Calu3 (cell line): ENCODE results near the gene CYBC1. TPM values are rescaled to one million over a fixed set of nuclear protein-coding genes. Genes with fewer than 3 reads are reported as not detected.
A peak's percentile ranks its signal among the peaks of the same experiment; 100 is the strongest.
"Not testable (repeated sequence)": the region's sequence is repeated elsewhere in the genome, so short reads cannot be mapped to it uniquely, and the experiment has no call there.

Source experiments
- BruUV-seq: library from RNA; stranded (reverse); fragments of 400-500 nt; replicated peaks from 2 replicates; lab custom pipeline; 2021; lab: Mats Ljungman, UMichigan
- CTCF ChIA-PET: fragments of 300-600 bp; sonication (Branson Sonifier 250); formaldehyde crosslinking; loops from one replicate; lab custom pipeline; 2022; ENCODE audit warnings: antibody characterized with exemption; lab: Charles Lee
- DNase-seq: peaks from one replicate; pipeline ENCODE4 v3.0.0; 2022
- H3K27ac Mint-ChIP-seq: one replicate; pipeline ENCODE4 v1.8.0; 2022; ENCODE audit warnings: mixed read lengths; ENCODE audit not compliant: unreplicated experiment
- H3K27me3 Mint-ChIP-seq: one replicate; pipeline ENCODE4 v1.8.0; 2022; ENCODE audit warnings: mixed read lengths; ENCODE audit not compliant: unreplicated experiment
- H3K36me3 Mint-ChIP-seq: one replicate; pipeline ENCODE4 v1.8.0; 2022; ENCODE audit warnings: mild to moderate bottlenecking, moderate library complexity, mixed read lengths; ENCODE audit not compliant: insufficient read depth, unreplicated experiment
- H3K4me1 Mint-ChIP-seq: one replicate; pipeline ENCODE4 v1.8.0; 2022; ENCODE audit warnings: mild to moderate bottlenecking, low read depth, mixed read lengths; ENCODE audit not compliant: unreplicated experiment
- H3K4me3 Mint-ChIP-seq: one replicate; pipeline ENCODE4 v1.8.0; 2022; ENCODE audit warnings: mild to moderate bottlenecking, low read depth, moderate library complexity, mixed read lengths; ENCODE audit not compliant: unreplicated experiment
- H3K9me3 Mint-ChIP-seq: one replicate; pipeline ENCODE4 v1.8.0; 2022; ENCODE audit warnings: low read depth, mixed read lengths; ENCODE audit not compliant: unreplicated experiment
- CTCF ChIP-seq: fragments of 200-600 bp; IDR thresholded peaks from one replicate; pipeline ENCODE4 v1.8.0; 2022; ENCODE audit warnings: antibody characterized with exemption; ENCODE audit not compliant: unreplicated experiment
- intact Hi-C: fragments of 100-400 bp; cut with micrococcal nuclease; formaldehyde crosslinking; loops from one replicate; pipeline ENCODE4 v1.10.0; 2022; ENCODE audit not compliant: unreplicated experiment
- total RNA-seq: library from RNA; stranded (reverse); gene quantifications from 2 replicates; pipeline ENCODE4 v1.2.3, GENCODE V29; 2022

Gene CYBC1
- total RNA-seq, 1 experiment from 2014 or later, result 80.3 TPM

DNA sequence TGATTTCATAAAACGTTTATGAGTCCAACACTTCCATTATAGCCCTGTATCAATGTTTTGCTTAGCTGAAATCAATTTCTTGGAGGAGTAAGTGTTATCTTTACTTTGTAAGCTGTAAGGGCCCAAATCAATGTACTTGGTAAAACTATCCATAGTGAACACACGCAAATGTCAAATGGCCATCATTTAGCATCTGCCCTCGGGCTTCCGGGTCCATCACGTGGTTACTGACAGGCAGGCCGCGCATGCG, 7.3 kb upstream of the CYBC1 start:
- intact Hi-C loops, result no loop called here
- no peak for TF ChIP-seq CTCF
- Mint-ChIP-seq H3K9me3 (peaks cover 2% of the 10 kb centered on the region), H3K27me3 (no peaks in the 10 kb centered on the region), H3K27ac (peak overlapping the region; percentile 78), H3K4me3 (peak overlapping the region; percentile 87), H3K36me3 (peaks cover 40% of the 10 kb centered on the region), H3K4me1 (peaks cover 29% of the 10 kb centered on the region)
- BruUV-seq, result TSS peak; percentile 94
- no peak for DNase-seq
- CTCF ChIA-PET, result interaction anchor here (1.3 kb wide), 1 partner anchor 160 kb away, joined by 3 read pairs; no protein-coding TSS in a partner anchor

- no peak for DNase-seq
- Mint-ChIP-seq H3K4me3 (peak overlapping the region; percentile 87), H3K36me3 (peaks cover 37% of the 10 kb centered on the region), H3K27ac (peak overlapping the region; percentile 78), H3K27me3 (no peaks in the 10 kb centered on the region), H3K9me3 (peaks cover 2% of the 10 kb centered on the region), H3K4me1 (peaks cover 23% of the 10 kb centered on the region)
- CTCF ChIA-PET, result interaction anchor here (1.3 kb wide), 1 partner anchor 159 kb away, joined by 3 read pairs; no protein-coding TSS in a partner anchor
- no TSS peak for BruUV-seq
- no peak for TF ChIP-seq CTCF
- intact Hi-C loops, result no loop called here
Observed at GRCh38 chr17:82457073-82457928, 6.7 kb upstream of the CYBC1 start.

DNA sequence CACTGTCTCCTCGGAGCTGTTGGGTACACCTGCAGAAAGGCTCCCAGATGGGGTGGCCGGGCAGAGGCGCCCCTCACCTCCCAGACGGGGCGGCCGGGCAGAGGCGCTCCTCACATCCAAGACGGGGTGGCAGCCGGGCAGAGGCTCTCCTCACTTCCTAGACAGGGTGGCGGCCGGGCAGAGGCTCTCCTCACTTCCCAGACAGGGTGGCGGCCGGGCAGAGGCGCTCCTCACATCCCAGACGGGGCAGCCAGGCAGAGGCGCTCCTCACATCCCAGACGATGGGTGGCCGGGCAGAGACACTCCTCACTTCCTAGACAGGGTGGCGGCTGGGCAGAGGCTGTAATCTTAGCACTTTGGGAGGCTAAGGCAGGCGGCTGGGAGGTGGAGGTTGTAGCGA, 3.2 kb upstream of the CYBC1 start:
- H3K27ac Mint-ChIP-seq, DNase-seq, BruUV-seq, CTCF ChIA-PET, intact Hi-C loops, H3K27me3 Mint-ChIP-seq, H3K4me3 Mint-ChIP-seq, H3K9me3 Mint-ChIP-seq: not testable (repeated sequence)
- peaks cover 38% of the 10 kb centered on the region for H3K36me3 Mint-ChIP-seq
- peaks cover 20% of the 10 kb centered on the region for H3K4me1 Mint-ChIP-seq

DNA sequence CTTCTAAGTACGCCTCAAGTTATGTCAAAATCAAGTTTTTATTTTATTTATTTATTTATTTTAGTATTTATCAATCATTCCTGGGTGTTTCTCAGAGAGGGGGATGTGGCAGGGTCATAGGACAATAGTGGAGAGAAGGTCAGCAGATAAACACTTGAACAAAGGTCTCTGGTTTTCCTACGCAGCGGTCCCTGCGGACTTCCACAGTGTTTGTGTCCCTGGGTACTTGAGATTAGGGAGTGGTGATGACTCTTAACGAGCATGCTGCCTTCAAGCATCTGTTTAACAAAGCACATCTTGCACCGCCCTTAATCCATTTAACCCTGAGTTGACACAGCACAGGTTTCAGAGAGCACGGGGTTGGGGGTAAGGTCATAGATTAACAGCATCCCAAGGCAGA, 2.6 kb upstream of the CYBC1 start:
- peaks cover 32% of the 10 kb centered on the region for H3K36me3 Mint-ChIP-seq
- H3K9me3 Mint-ChIP-seq, H3K4me3 Mint-ChIP-seq, DNase-seq, CTCF ChIA-PET, intact Hi-C loops, H3K27me3 Mint-ChIP-seq, H3K27ac Mint-ChIP-seq, BruUV-seq: not testable (repeated sequence)
- H3K4me1 Mint-ChIP-seq, result peaks cover 20% of the 10 kb centered on the region

GRCh38 chr17:82452162-82452561, 1.6 kb upstream of the CYBC1 start:
- no peak for TF ChIP-seq CTCF
- peak overlapping the region; percentile 36 for H3K27ac Mint-ChIP-seq
- peaks cover 2% of the 10 kb centered on the region for H3K9me3 Mint-ChIP-seq
- H3K4me1 Mint-ChIP-seq, result peaks cover 11% of the 10 kb centered on the region
- no TSS peak for BruUV-seq
- no peaks in the 10 kb centered on the region for H3K27me3 Mint-ChIP-seq
- H3K36me3 Mint-ChIP-seq, result peaks cover 26% of the 10 kb centered on the region
- H3K4me3 Mint-ChIP-seq, result no peak overlapping the region
- no peak for DNase-seq
- intact Hi-C loops, result no loop called here
- CTCF ChIA-PET, result no interaction called here
